Vein endothelial cell (primary cell): Measurements from ENCODE around the gene USP9Y. TPM values are rescaled to one million over a fixed set of nuclear protein-coding genes. Genes with fewer than 3 reads are reported as not detected.

Experiments
- total RNA-seq: library from RNA; depleted of rRNA; stranded (reverse); fragments of >200 nt; gene quantifications from 2 replicates; pipeline ENCODE4 v1.2.3, GENCODE V29; 2012

The USP9Y gene
- 16.0 and 18.0 TPM in 2 replicates for total RNA-seq

GRCh38 chrY:12701181-12701695 is at the start of gene USP9Y:
Gene USP9Y (plus strand): TSS chrY:12701231. CDS start chrY:12709448, 8,217 bp downstream.

GRCh38 chrY:12904618-12905516 is 203.8 kb downstream of the USP9Y start, which contains the start of gene DDX3Y:
Gene DDX3Y (plus strand): TSS chrY:12904868. CDS start chrY:12904937, 69 bp downstream.

Other genes with a start within 250 kb of the USP9Y start
- 78.4 and 83.4 TPM in 2 replicates for gene DDX3Y, start 203.6 kb downstream of the USP9Y start, total RNA-seq